Trophoblast cell (in vitro differentiated cells and primary cell): Measurements from ENCODE around the gene PPP1CC.

ENCODE experiments used
- DNase-seq, 2 donors: peaks; one replicate each; pipeline ENCODE4 v3.0.0-alpha.2; 2016
- H2AFZ ChIP-seq: 2 replicates; pipeline ENCODE4 v1.6.1; 2013; ENCODE audit warnings: low read length, moderate library complexity, mild to moderate bottlenecking; ENCODE audit not compliant: insufficient read depth, poor library complexity
- H2AK5ac ChIP-seq: 2 replicates; pipeline ENCODE4 v1.6.1; 2013; ENCODE audit warnings: mild to moderate bottlenecking, low read length
- H2BK120ac ChIP-seq: 2 replicates; pipeline ENCODE4 v1.6.1; 2013; ENCODE audit warnings: low read length, mild to moderate bottlenecking, moderate library complexity; ENCODE audit not compliant: insufficient read depth, poor library complexity
- H2BK12ac ChIP-seq: 2 replicates; pipeline ENCODE4 v1.6.1; 2013; ENCODE audit warnings: mild to moderate bottlenecking, low read length, moderate library complexity
- H2BK5ac ChIP-seq: 2 replicates; pipeline ENCODE4 v1.6.1; 2013; ENCODE audit warnings: low read length, low read depth, moderate library complexity, mild to moderate bottlenecking; ENCODE audit not compliant: poor library complexity
- H3K14ac ChIP-seq: 2 replicates; pipeline ENCODE4 v1.6.1; 2013; ENCODE audit warnings: mild to moderate bottlenecking, low read length
- H3K18ac ChIP-seq: 2 replicates; pipeline ENCODE4 v1.6.1; 2013; ENCODE audit warnings: mild to moderate bottlenecking, low read length
- H3K23ac ChIP-seq: 2 replicates; pipeline ENCODE4 v1.6.1; 2013; ENCODE audit warnings: low read length
- H3K27ac ChIP-seq: 2 replicates; pipeline ENCODE4 v1.5.1; 2013; ENCODE audit warnings: low read depth, mild to moderate bottlenecking, inconsistent platforms, low read length, moderate library complexity
- H3K27me3 ChIP-seq: 2 replicates; pipeline ENCODE4 v1.6.1; 2013; ENCODE audit warnings: inconsistent platforms, mild to moderate bottlenecking, low read length, moderate library complexity; ENCODE audit not compliant: insufficient read depth
- H3K36me3 ChIP-seq, 2 experiments: 1 replicate in 1 of 2; 2 replicates in 1 of 2; pipeline ENCODE4 v1.6.1; 2013; ENCODE audit warnings: low read length in 2 of 2, mild to moderate bottlenecking in 2 of 2, moderate library complexity in 1 of 2; ENCODE audit not compliant: insufficient read depth in 2 of 2, control insufficient read depth in 1 of 2
- H3K4ac ChIP-seq: 2 replicates; pipeline ENCODE4 v1.6.1; 2013; ENCODE audit warnings: low read depth, mild to moderate bottlenecking, low read length, moderate library complexity
- H3K4me1 ChIP-seq, 2 experiments: 1 replicate in 1 of 2; 2 replicates in 1 of 2; pipeline ENCODE4 v1.6.1; 2013; ENCODE audit warnings: low read length in 2 of 2, mild to moderate bottlenecking in 2 of 2, moderate library complexity in 1 of 2; ENCODE audit not compliant: insufficient read depth in 2 of 2, control insufficient read depth in 1 of 2
- H3K4me2 ChIP-seq: 2 replicates; pipeline ENCODE4 v1.6.1; 2013; ENCODE audit warnings: inconsistent platforms, mild to moderate bottlenecking, low read length, moderate library complexity
- H3K4me3 ChIP-seq: 2 replicates; pipeline ENCODE4 v1.5.1; 2013; ENCODE audit warnings: mild to moderate bottlenecking, low read depth, low read length, inconsistent platforms
- H3K79me1 ChIP-seq: one replicate; pipeline ENCODE4 v1.6.1; 2013; ENCODE audit warnings: low read length
- H3K79me2 ChIP-seq: 2 replicates; pipeline ENCODE4 v1.6.1; 2013; ENCODE audit warnings: low read length, mild to moderate bottlenecking; ENCODE audit not compliant: control insufficient read depth, insufficient read depth, poor library complexity
- H3K9ac ChIP-seq: 2 replicates; pipeline ENCODE4 v1.6.1; 2013; ENCODE audit warnings: mild to moderate bottlenecking, low read length
- H3K9me3 ChIP-seq: 2 replicates; pipeline ENCODE4 v1.6.1; 2013; ENCODE audit warnings: low read depth, mild to moderate bottlenecking, control low read depth, inconsistent platforms, low read length; ENCODE audit not compliant: insufficient read depth
- H4K12ac ChIP-seq: 2 replicates; pipeline ENCODE4 v1.6.1; 2013; ENCODE audit warnings: low read depth, mild to moderate bottlenecking, low read length, moderate library complexity
- H4K8ac ChIP-seq: 2 replicates; pipeline ENCODE4 v1.6.1; 2013; ENCODE audit warnings: low read depth, mild to moderate bottlenecking, low read length, moderate library complexity
- H4K91ac ChIP-seq: one replicate; pipeline ENCODE4 v1.6.1; 2013; ENCODE audit warnings: low read depth, mild to moderate bottlenecking, low read length, moderate library complexity
- WGBS: extraction: QIAGEN DNeasy Blood & Tissue Kit; methylation state at CpG from one replicate; pipeline ENCODE4 v1.1.7; 2013; ENCODE audit warnings: missing lambda C conversion rate; ENCODE audit not compliant: insufficient read length, insufficient coverage; ENCODE audit errors: extremely low coverage; 5-methylcytosine and 5-hydroxymethylcytosine counted together

Gene PPP1CC

GRCh38 chr12:110721570-110721969 lies 21.1 kb downstream of the PPP1CC start:
- Histone ChIP-seq H2BK12ac (no peak overlapping the region), H3K79me1 (no peaks in the 10 kb centered on the region), H3K36me3 (peaks cover 22 to 39% of the 10 kb centered on the region in 2 experiments), H3K79me2 (no peaks in the 10 kb centered on the region), H3K4ac (no peak overlapping the region), H3K27ac (no peak overlapping the region), H2BK120ac (no peak overlapping the region), H3K18ac (no peak overlapping the region), H3K4me1 (no peaks in the 10 kb centered on the region), H2BK5ac (no peak overlapping the region), H4K12ac (no peak overlapping the region), H4K91ac (no peak overlapping the region), H4K8ac (no peak overlapping the region), H3K27me3 (no peaks in the 10 kb centered on the region), H3K14ac (no peak overlapping the region), H3K23ac (no peak overlapping the region), H2AK5ac (no peak overlapping the region), H3K9me3 (no peaks in the 10 kb centered on the region), H3K4me3 (no peak overlapping the region), H3K9ac (no peak overlapping the region), H3K4me2 (no peak overlapping the region), H2AFZ (no peak overlapping the region)
- DNase-seq = no peak

- no peak overlapping the region for H4K91ac ChIP-seq
- H3K79me1 ChIP-seq = no peaks in the 10 kb centered on the region
- no peak overlapping the region for H2AK5ac ChIP-seq
- no peak overlapping the region for H4K12ac ChIP-seq
- no peak overlapping the region for H3K4me2 ChIP-seq
- no peaks in the 10 kb centered on the region for H3K9me3 ChIP-seq
- no peak overlapping the region for H4K8ac ChIP-seq
- no peak overlapping the region for H3K18ac ChIP-seq
- H3K9ac ChIP-seq = no peak overlapping the region
- no peak overlapping the region for H2BK5ac ChIP-seq
- no peak overlapping the region for H3K4me3 ChIP-seq
- no peak for DNase-seq
- no peaks in the 10 kb centered on the region for H3K27me3 ChIP-seq
- no peak overlapping the region for H2BK120ac ChIP-seq
- H3K14ac ChIP-seq = no peak overlapping the region
- no peak overlapping the region for H2BK12ac ChIP-seq
- H3K4ac ChIP-seq = no peak overlapping the region
- H3K23ac ChIP-seq = no peak overlapping the region
- no peak overlapping the region for H3K27ac ChIP-seq
- no peaks in the 10 kb centered on the region for H3K79me2 ChIP-seq
- H2AFZ ChIP-seq = no peak overlapping the region
- H3K4me1 ChIP-seq = no peaks in the 10 kb centered on the region
- H3K36me3 ChIP-seq = peaks cover 16 to 36% of the 10 kb centered on the region in 2 experiments
Observed at GRCh38 chr12:110720516-110720915, 22.2 kb downstream of the PPP1CC start.

GRCh38 chr12:110718222-110718908 lies 24.3 kb downstream of the PPP1CC start:
- H3K18ac ChIP-seq = no peak overlapping the region
- H3K23ac ChIP-seq = no peak overlapping the region
- no peak overlapping the region for H2BK5ac ChIP-seq
- H3K9ac ChIP-seq = no peak overlapping the region
- no peak overlapping the region for H2BK12ac ChIP-seq
- no peak overlapping the region for H3K27ac ChIP-seq
- H4K8ac ChIP-seq = no peak overlapping the region
- no peak overlapping the region for H4K12ac ChIP-seq
- no peak overlapping the region for H2AFZ ChIP-seq
- DNase-seq = no peak
- no peak overlapping the region for H4K91ac ChIP-seq
- peaks cover 4 to 23% of the 10 kb centered on the region in 2 experiments for H3K36me3 ChIP-seq
- no peak overlapping the region for H3K4me3 ChIP-seq
- no peaks in the 10 kb centered on the region for H3K79me1 ChIP-seq
- H3K4me2 ChIP-seq = no peak overlapping the region
- no peaks in the 10 kb centered on the region for H3K27me3 ChIP-seq
- H2BK120ac ChIP-seq = no peak overlapping the region
- H3K4ac ChIP-seq = no peak overlapping the region
- no peak overlapping the region for H3K14ac ChIP-seq
- no peaks in the 10 kb centered on the region for H3K4me1 ChIP-seq
- no CpG with 5 or more reads among the region's 7 CpGs for WGBS
- H3K79me2 ChIP-seq = no peaks in the 10 kb centered on the region
- H2AK5ac ChIP-seq = no peak overlapping the region
- no peaks in the 10 kb centered on the region for H3K9me3 ChIP-seq

- DNase-seq = peak; percentile 62 to 66
- Histone ChIP-seq H4K91ac (no peak overlapping the region), H3K9ac (no peak overlapping the region), H3K79me2 (no peaks in the 10 kb centered on the region), H2BK5ac (no peak overlapping the region), H2BK120ac (no peak overlapping the region), H3K27ac (no peak overlapping the region), H4K8ac (no peak overlapping the region), H2BK12ac (no peak overlapping the region), H3K36me3 (peaks cover 3 to 19% of the 10 kb centered on the region in 2 experiments), H3K23ac (no peak overlapping the region), H3K14ac (no peak overlapping the region), H2AK5ac (no peak overlapping the region), H3K18ac (no peak overlapping the region), H3K4me1 (no peaks in the 10 kb centered on the region), H4K12ac (no peak overlapping the region), H3K79me1 (no peaks in the 10 kb centered on the region), H3K4me3 (no peak overlapping the region), H3K4me2 (no peak overlapping the region), H3K27me3 (no peaks in the 10 kb centered on the region), H2AFZ (no peak overlapping the region), H3K9me3 (no peaks in the 10 kb centered on the region), H3K4ac (no peak overlapping the region)
- no CpG with 5 or more reads among the region's 3 CpGs for WGBS
Observed at GRCh38 chr12:110717037-110717436, 25.7 kb downstream of the PPP1CC start.
